ENCODE measurements around the gene A1BG.

The A1BG gene

DNA sequence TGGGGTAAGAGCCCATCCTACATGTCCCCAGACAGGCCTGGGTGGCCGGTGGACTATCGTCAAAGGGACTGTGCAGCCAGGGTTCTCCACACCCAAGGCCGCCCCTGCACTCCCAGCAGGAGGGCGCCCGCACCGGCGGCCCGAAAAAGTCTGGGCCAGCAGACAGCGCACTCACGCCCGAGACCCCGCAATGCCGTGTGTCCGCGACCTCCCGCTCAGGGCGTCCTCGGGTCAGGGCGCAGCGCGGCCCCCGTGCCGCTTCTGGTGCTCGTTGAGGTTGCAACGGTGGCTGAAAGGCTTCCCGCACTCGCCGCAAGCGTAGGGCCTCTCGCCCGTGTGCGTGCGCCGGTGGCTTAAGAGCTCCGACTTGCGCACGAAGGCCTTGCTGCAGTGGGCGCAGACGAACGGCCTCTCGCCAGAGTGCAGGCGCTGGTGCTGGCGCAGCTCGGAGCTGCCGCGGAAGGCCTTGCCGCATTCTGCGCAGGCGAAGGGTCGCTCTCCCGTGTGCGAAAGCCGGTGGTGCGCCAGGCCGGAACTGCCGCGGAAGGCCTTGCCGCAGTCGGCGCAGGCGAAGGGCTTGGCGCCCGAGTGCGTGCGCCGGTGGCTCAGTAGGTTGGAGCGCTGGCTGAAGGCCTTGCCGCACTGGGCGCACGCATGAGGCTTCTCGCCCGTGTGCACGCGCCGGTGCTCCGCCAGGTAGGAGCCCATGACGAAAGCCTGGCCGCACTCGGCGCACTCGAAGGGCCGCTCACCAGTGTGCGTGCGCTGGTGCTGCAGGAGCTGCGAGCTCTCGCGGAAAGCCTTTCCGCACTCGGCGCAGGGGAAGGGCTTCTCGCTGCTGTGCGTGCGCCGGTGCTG, 2.8 kb upstream of the A1BG start:
- no peak for DNase-seq (ENCODE audit: low read depth in 1 of 2, low spot score in 1 of 2)
- Histone ChIP-seq H3K27me3 (ENCODE audit: insufficient read depth, poor library complexity, severe bottlenecking) (no peaks in the 10 kb centered on the region), H3K4me3 (replicated peaks; ENCODE audit: insufficient read depth, low read length) (no peak overlapping the region), H3K27ac (replicated peaks) (no peak overlapping the region)
- TF ChIP-seq SPI1 (IDR thresholded peaks at IDR 0.05; ENCODE audit: borderline replicate concordance, low read depth): no peak
- TF ChIP-seq GABPA (IDR thresholded peaks at IDR 0.05; ENCODE audit: low read depth): no peak
- TF ChIP-seq, protein P1, sequence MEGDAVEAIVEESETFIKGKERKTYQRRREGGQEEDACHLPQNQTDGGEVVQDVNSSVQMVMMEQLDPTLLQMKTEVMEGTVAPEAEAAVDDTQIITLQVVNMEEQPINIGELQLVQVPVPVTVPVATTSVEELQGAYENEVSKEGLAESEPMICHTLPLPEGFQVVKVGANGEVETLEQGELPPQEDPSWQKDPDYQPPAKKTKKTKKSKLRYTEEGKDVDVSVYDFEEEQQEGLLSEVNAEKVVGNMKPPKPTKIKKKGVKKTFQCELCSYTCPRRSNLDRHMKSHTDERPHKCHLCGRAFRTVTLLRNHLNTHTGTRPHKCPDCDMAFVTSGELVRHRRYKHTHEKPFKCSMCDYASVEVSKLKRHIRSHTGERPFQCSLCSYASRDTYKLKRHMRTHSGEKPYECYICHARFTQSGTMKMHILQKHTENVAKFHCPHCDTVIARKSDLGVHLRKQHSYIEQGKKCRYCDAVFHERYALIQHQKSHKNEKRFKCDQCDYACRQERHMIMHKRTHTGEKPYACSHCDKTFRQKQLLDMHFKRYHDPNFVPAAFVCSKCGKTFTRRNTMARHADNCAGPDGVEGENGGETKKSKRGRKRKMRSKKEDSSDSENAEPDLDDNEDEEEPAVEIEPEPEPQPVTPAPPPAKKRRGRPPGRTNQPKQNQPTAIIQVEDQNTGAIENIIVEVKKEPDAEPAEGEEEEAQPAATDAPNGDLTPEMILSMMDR (IDR thresholded peaks at IDR 0.05; ENCODE audit: insufficient read depth, low read length): no peak
- TF ChIP-seq, protein P2, sequence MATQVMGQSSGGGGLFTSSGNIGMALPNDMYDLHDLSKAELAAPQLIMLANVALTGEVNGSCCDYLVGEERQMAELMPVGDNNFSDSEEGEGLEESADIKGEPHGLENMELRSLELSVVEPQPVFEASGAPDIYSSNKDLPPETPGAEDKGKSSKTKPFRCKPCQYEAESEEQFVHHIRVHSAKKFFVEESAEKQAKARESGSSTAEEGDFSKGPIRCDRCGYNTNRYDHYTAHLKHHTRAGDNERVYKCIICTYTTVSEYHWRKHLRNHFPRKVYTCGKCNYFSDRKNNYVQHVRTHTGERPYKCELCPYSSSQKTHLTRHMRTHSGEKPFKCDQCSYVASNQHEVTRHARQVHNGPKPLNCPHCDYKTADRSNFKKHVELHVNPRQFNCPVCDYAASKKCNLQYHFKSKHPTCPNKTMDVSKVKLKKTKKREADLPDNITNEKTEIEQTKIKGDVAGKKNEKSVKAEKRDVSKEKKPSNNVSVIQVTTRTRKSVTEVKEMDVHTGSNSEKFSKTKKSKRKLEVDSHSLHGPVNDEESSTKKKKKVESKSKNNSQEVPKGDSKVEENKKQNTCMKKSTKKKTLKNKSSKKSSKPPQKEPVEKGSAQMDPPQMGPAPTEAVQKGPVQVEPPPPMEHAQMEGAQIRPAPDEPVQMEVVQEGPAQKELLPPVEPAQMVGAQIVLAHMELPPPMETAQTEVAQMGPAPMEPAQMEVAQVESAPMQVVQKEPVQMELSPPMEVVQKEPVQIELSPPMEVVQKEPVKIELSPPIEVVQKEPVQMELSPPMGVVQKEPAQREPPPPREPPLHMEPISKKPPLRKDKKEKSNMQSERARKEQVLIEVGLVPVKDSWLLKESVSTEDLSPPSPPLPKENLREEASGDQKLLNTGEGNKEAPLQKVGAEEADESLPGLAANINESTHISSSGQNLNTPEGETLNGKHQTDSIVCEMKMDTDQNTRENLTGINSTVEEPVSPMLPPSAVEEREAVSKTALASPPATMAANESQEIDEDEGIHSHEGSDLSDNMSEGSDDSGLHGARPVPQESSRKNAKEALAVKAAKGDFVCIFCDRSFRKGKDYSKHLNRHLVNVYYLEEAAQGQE (IDR thresholded peaks at IDR 0.05; ENCODE audit: insufficient replicate concordance, low read depth): no peak
- TF ChIP-seq POLR2AphosphoS5 (IDR thresholded peaks at IDR 0.05; ENCODE audit: low read depth): no peak

GRCh38 chr19:58355215-58355796, 2.0 kb upstream of the A1BG start:
- H3K27me3 ChIP-seq (ENCODE audit: insufficient read depth, poor library complexity, severe bottlenecking): no peaks in the 10 kb centered on the region
- no peak overlapping the region for H3K4me3 ChIP-seq (replicated peaks; ENCODE audit: insufficient read depth, low read length)
- no peak overlapping the region for H3K27ac ChIP-seq (replicated peaks)
- TF ChIP-seq, protein P2 (IDR thresholded peaks at IDR 0.05; ENCODE audit: insufficient replicate concordance, low read depth): no peak
- no peak for TF ChIP-seq SPI1 (IDR thresholded peaks at IDR 0.05; ENCODE audit: borderline replicate concordance, low read depth)
- DNase-seq (ENCODE audit: low read depth in 1 of 2, low spot score in 1 of 2): no peak

GRCh38 chr19:58354478-58355030, 1.3 kb upstream of the A1BG start:
- H3K27me3 ChIP-seq (ENCODE audit: insufficient read depth, poor library complexity, severe bottlenecking): no peaks in the 10 kb centered on the region
- no peak for DNase-seq (ENCODE audit: low read depth in 1 of 2, low spot score in 1 of 2)
- no peak for TF ChIP-seq POLR2AphosphoS5 (IDR thresholded peaks at IDR 0.05; ENCODE audit: low read depth)
- TF ChIP-seq, protein P2 (IDR thresholded peaks at IDR 0.05; ENCODE audit: insufficient replicate concordance, low read depth): no peak
- TF ChIP-seq SPI1 (IDR thresholded peaks at IDR 0.05; ENCODE audit: borderline replicate concordance, low read depth): no peak
- TF ChIP-seq, protein P1 (IDR thresholded peaks at IDR 0.05; ENCODE audit: insufficient read depth, low read length): no peak
- TF ChIP-seq GABPA (IDR thresholded peaks at IDR 0.05; ENCODE audit: low read depth): no peak
- H3K4me3 ChIP-seq (replicated peaks; ENCODE audit: insufficient read depth, low read length): no peak overlapping the region
- H3K27ac ChIP-seq (replicated peaks): no peak overlapping the region
